Endometrium (tissue), 2 donors: ENCODE data around the gene PPP2R5C.
A peak's percentile ranks its signal among the peaks of the same experiment; 100 is the strongest.

Experiments used
- FAIRE-seq: peaks from 2 replicates; lab custom pipeline; 2012; peaks lifted over from hg19 to GRCh38; lab: Jason Lieb, UNC
- donor health status: control.
- donor health status: control.

Gene PPP2R5C

DNA sequence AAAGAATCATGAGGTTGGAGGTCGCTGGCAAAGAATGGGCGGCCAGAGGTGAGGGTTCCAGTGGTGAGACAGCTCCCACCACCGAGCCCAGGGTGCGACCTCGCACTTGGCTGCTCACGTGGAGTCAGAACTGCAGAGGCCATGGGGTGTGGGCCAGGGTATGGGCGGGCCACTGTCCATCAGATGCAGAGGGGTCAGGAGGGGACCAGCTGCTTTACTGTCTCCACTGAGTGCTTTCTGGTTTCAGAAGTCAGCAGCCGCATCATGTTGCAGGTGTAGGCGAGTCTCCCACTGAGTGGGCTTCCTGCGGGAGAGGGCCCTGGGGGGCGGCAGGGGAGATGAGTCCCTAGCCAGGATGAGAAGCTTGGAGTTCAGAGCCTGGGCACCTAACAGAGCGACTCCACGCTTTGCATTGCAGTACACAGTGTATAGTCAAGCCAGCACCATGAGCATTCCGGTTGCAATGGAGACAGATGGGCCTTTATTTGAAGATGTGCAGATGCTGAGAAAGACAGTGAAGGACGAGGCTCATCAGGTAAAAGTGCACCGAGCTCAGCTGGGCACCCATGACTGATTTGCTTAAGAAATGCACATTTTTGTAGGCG lies 156.0 kb downstream of the PPP2R5C start:
- FAIRE-seq = no peak

- FAIRE-seq = no peak
Measured at GRCh38 chr14:101918065-101918989, 156.8 kb downstream of the PPP2R5C start.

DNA sequence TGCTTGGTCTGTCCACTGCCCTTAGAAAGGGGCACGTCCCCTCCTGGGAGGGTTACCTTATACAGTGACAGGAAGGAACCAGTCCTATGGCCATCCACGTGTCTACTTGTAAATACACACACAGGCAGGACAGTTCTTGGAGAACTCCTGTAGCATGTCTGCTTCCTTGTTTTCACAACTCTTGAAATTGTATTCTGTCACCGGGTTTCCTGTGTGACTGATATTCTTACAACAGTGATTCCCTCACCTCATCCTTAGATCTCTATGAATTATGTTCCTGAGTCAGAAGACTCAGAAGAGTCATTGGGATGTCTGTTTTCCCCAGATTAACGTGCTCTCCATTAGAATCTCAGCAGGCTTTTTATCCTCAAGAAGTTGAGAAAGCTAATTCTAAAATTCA lies 158.8 kb downstream of the PPP2R5C start:
- no peak for FAIRE-seq

GRCh38 chr14:101922866-101923265 lies 161.4 kb downstream of the PPP2R5C start:
- no peak for FAIRE-seq

DNA sequence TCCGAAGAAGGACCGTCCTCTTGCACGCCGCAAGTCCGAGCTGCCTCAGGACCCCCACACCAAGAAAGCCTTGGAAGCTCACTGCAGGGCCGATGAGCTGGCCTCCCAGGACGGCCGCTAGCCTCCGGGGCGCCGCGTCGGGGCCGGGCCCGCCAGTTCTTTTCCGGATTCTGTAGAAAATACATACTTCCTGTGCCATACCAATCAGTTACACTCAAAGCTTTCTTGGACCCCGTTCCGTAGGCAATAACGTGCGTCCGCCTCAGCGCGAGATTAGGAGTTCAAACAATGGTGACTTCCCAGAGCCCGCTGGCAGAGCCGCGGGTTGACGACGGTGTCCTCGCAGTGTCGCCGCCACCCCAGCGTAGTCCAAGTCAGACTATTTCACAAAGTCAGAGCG lies 163.6 kb downstream of the PPP2R5C start:
- no peak for FAIRE-seq

DNA sequence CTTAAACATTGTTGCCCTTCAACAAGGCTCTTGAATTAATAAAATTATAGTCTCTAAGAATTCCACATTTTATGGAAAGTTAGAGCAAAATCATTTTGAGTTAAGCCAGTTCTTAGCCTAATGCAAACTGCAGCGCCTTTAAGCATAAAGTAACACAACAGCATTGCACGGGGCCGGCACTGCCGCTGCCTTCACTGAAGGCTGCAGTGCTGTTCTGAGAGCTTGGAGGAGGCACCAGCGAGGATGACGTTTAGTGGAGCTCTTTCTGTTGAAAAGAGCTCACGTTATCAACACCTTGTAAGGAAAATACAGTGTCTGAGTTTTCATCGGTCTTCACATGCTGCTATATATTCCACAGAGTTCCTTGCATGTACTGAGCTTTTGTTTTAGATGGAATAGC lies 164.6 kb downstream of the PPP2R5C start:
- FAIRE-seq = no peak

- no peak for FAIRE-seq
Measured at GRCh38 chr14:101926620-101927019, 165.1 kb downstream of the PPP2R5C start.

DNA sequence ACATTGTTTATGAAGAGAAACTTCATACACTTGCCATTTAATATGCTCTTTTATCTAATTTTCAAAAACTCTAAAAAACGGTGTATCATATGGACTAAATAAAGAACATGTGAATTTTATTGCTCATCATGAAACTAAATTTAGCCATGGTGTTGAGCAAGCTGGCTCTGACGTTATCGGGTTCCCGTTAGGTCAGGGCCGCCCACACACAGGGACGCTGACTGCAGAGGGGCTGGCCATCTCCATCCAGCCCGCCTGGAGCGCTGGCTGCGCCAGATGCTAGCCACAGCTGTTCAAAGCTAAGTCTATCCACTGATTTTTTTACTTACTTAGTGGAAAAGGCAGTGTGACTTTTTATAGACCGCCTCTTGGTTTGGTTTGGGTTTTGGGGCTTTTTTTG lies 166.3 kb downstream of the PPP2R5C start:
- peak; percentile 97 for FAIRE-seq

DNA sequence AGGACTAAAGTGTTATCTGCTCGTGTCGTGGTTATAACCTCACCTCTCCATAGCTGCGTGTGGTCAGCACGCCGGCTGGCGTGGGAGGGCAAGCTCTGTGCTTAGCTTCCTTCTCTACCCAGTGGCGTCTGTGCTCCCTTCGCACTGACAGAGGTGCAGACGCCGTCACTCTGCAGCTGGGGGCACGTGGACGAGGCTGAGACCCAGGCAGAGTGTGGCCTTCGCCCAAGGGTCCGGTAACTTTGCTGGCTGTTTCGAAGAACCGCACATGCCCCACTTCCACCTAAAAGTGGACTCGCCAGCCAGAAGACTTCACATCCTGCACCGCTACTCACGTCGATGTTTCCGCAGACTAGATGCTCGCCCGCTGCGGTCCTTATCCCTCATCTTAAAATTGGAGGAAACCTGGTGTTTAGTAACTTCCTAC lies 166.9 kb downstream of the PPP2R5C start:
- FAIRE-seq = no peak

DNA sequence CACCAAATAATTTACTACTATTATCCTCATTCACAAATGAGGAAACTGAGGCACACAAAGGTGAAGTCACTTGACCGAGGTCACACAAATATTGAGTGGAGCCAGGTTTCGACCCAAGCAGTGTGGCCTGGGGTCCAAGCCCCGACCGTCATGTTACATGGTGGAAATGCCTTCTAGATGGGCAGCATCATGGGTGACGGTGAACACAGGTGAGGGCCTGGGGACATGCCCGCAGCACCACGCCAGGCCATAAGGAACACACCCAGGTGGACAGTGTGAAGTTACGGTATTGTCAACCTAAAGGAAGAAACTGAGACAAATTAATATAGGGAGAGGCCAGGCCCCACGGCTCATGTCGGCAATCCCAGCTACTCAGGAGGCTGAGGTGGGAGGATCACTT lies 167.6 kb downstream of the PPP2R5C start:
- FAIRE-seq = no peak

- FAIRE-seq = no peak
Measured at GRCh38 chr14:101929946-101930345, 168.4 kb downstream of the PPP2R5C start.

DNA sequence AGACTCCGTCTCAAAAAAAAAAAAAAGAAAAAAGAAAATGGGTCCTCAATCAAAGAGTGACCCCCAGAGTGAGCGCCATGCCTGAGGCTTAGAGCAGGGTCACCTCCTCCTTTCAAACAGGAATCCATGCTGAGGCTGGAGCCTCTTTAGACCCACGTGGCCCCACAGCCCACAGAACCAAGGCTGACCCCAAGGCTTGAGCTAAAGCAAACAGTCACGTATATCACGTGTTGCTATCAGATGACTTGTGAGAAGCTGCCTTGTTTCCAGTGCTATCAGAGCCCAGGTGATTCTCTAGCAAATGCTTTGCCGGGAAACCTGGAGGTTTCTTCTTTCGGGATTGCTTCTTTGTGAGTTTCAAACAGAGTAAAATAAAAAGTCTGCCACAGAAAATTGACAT lies 171.2 kb downstream of the PPP2R5C start:
- no peak for FAIRE-seq

- no peak for FAIRE-seq
Measured at GRCh38 chr14:101933209-101933608, 171.7 kb downstream of the PPP2R5C start.

- FAIRE-seq = no peak
Measured at GRCh38 chr14:101934601-101935150, 173.2 kb downstream of the PPP2R5C start.

DNA sequence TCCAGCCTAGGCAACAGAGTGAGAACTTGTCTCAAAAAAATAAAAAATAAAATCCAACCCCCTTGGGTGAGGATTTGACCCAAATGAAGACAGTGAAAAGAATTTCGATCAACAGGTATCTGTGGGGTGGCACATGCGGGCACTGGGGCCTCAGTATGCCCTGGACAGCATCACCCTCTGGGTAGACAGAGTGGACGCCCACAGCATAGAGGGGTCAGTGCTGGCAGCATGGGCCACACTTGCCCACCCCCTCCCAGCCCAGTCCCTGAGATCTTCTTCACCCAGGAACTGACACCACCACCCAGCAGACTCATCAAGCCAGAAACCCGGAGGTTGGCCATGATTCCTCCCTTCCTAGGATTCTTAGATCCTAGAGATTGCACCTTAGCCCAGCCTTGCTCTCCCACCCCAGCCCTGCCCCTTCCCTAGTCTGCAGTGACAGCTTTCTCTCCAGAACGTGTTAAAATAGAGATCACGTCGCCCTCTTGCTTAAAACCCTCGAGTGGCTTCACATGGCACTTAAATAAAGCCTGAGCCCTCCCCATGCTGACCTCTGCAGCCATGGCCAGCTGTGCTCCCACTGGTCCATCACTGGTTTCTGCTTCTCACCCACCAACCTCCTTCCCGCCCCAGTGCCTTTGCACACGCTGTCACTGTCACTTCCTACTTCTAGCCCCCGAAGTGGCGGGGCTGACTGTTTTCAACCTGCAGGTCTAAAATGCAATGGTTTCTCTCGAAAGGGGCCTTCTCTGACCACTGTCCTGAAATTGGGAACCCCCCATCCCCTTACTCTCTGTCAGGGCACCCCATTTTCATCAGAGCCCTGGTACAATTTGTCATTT lies 176.6 kb downstream of the PPP2R5C start:
- no peak for FAIRE-seq

DNA sequence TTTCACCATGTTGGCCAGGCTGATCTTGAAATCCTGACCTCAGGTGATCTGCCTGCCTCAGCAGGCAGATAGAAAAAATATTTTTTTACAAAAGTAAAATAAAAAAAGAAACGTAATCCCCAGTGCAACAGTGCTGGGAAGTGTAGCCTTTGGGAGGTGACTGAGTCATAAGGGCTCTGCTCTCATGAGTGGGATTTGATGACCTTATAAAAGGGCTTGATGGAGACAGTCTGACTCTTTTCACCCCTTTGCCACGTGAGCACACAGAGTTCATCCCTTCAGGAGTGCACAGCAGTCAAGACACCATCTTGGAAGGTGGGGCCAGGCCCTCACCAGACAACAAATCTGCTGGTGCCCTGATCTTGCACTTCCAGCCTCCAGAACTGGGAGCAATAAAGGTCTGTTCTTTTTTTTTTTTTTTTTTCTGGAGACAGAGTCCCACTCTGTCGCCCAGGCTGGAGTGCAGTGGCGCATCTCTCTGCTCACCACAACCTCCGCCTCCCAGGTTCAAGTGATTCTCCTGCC lies 178.2 kb downstream of the PPP2R5C start:
- FAIRE-seq = no peak

GRCh38 chr14:101944451-101944850 lies 182.9 kb downstream of the PPP2R5C start:
- no peak for FAIRE-seq

DNA sequence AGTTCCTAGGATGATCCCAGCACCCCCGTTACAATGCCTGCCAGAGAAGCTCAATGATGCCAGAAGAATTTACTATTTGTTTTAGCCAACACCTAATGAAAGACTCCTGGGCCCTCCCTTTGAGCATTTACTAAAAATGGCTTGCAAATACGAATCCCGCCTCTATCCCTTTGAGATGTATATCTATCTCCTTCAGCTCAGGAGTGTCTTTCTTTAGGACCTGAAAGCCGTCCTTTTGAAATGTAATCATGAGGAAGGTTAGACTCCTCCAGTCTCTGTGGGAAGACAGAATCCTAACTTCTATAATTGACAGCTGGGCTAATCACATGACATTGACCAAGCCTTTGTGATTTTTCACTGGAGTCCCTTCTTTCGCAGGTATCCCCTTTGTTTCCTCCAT lies 183.7 kb downstream of the PPP2R5C start:
- FAIRE-seq = no peak

GRCh38 chr14:101947577-101947903 lies 186.0 kb downstream of the PPP2R5C start:
- no peak for FAIRE-seq

DNA sequence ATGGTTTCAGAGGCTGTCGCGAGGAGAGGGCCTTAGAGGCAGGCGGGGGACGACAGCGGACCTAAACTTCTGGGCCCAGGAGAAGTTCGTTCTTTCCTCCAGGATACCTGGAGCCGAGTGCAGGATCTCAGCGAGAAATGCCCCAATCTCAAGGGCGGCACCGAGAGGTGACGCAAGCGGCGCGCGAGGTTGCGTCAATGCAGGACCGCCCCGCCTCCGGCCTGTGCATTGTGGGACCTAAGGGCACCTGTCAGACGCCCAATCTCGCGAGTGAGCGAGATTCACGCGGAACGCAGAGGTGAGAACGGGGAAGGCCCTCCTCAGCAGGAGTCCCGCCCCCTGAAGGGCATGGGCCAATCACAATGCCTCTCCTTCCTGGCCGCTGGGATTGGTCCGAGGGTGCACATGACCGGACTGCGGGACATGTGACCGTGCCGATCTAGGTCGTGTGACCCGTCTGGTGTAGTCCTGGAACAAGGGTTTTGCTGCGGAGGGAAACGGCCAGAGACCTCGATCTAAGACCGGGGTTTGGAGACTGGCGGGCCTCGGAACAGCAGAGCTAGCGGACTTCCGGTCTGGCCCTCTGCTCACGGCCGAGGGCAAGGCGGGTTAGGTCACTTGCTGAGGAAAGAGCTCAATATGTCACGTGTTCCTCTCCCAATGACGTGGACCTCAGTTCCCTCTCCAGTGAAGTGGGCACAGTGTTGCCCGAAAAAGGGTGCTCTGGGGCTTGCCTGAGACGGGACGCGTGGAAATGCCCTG lies 186.6 kb downstream of the PPP2R5C start:
- peak; percentile 98 for FAIRE-seq

DNA sequence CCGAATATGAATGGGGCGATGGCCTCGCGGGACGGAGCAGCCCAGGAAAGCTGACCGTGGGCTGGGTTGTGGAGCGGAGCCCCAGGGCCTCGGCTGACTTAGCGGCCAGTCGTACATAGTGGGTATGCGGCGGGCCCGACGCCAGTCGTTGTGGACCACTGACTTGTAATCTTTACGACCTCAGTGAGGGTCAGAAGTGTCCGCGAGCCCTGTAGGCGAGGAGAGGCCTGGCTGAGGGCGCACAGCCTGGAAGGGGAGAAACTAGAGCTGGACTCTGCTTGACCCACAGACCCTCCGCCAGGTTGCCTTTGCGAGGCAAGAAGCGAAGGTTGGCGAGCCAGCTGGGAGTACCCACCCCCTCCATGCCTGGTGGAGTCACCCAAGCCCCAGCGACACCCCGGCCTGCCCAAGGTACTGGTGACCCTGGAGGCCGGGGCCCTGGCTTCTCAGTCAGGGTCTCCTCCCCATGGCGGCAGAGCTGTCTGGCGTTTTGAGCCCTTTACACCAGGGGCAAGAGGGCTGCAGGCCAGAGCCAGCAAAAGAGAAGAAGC lies 187.2 kb downstream of the PPP2R5C start:
- FAIRE-seq = no peak
